NCI-H748 treated with DMSO at 0.1 percent for 48 hours (cell line): ENCODE results near the gene MAP2K3.
"Not testable (repeated sequence)": the region's sequence is repeated elsewhere in the genome, so short reads cannot be mapped to it uniquely, and the experiment has no call there.

ENCODE experiments used
- DNase-seq: peaks from one replicate; lab custom pipeline; 2025; lab: John Stamatoyannopoulos, UW

Gene MAP2K3

GRCh38 chr17:21350495-21350894, 66.0 kb downstream of the MAP2K3 start:
- DNase-seq = not testable (repeated sequence)

- no peak for DNase-seq
Observed at GRCh38 chr17:21351366-21352065, 67.0 kb downstream of the MAP2K3 start.

GRCh38 chr17:21352221-21352980, 67.9 kb downstream of the MAP2K3 start:
- DNase-seq = no peak

GRCh38 chr17:21352981-21353265, 68.4 kb downstream of the MAP2K3 start:
- no peak for DNase-seq

GRCh38 chr17:21353326-21354010, 69.0 kb downstream of the MAP2K3 start:
- DNase-seq = no peak

- DNase-seq = no peak
Observed at GRCh38 chr17:21354796-21355385, 70.4 kb downstream of the MAP2K3 start.

GRCh38 chr17:21355586-21355985, 71.1 kb downstream of the MAP2K3 start:
- DNase-seq = no peak

GRCh38 chr17:21356537-21357127, 72.1 kb downstream of the MAP2K3 start:
- DNase-seq = no peak

GRCh38 chr17:21357281-21357680, 72.8 kb downstream of the MAP2K3 start:
- DNase-seq = no peak

- DNase-seq = no peak
Observed at GRCh38 chr17:21357696-21358656, 73.5 kb downstream of the MAP2K3 start.

- no peak for DNase-seq
Observed at GRCh38 chr17:21358682-21359482, 74.4 kb downstream of the MAP2K3 start.

GRCh38 chr17:21359483-21359840, 75.0 kb downstream of the MAP2K3 start:
- no peak for DNase-seq

- no peak for DNase-seq
Observed at GRCh38 chr17:21360048-21360447, 75.5 kb downstream of the MAP2K3 start.

GRCh38 chr17:21361020-21361809, 76.7 kb downstream of the MAP2K3 start:
- no peak for DNase-seq

- DNase-seq = no peak
Observed at GRCh38 chr17:21362331-21362931, 77.9 kb downstream of the MAP2K3 start.

- DNase-seq = no peak
Observed at GRCh38 chr17:21363776-21364642, 79.5 kb downstream of the MAP2K3 start.
